Mesenchymal stem cell (in vitro differentiated cells and primary cell): Measurements from ENCODE around the gene GALNT12.
A peak's percentile ranks its signal among the peaks of the same experiment; 100 is the strongest.

Source experiments
- DNase-seq: peaks from one replicate; pipeline ENCODE4 v3.0.0-alpha.2; 2013
- H2AFZ ChIP-seq: one replicate; pipeline ENCODE4 v1.6.1; 2013; ENCODE audit warnings: low read depth, mild to moderate bottlenecking, control low read depth, inconsistent platforms, low read length, moderate library complexity
- H2AK5ac ChIP-seq: 2 replicates; pipeline ENCODE4 v1.6.1; 2013; ENCODE audit warnings: low read length, moderate library complexity, mild to moderate bottlenecking, inconsistent platforms; ENCODE audit not compliant: severe bottlenecking
- H2BK120ac ChIP-seq: one replicate; pipeline ENCODE4 v1.6.1; 2013; ENCODE audit warnings: low read depth, mild to moderate bottlenecking, inconsistent platforms, low read length, moderate library complexity
- H2BK12ac ChIP-seq, 2 experiments: one replicate each; pipeline ENCODE4 v1.6.1; 2013; ENCODE audit warnings: inconsistent platforms in 2 of 2, low read length in 2 of 2, mild to moderate bottlenecking in 2 of 2, moderate library complexity in 2 of 2, control low read depth in 1 of 2
- H2BK15ac ChIP-seq: one replicate; pipeline ENCODE4 v1.6.1; 2013; ENCODE audit warnings: mild to moderate bottlenecking, low read depth, inconsistent platforms; ENCODE audit not compliant: poor library complexity, severe bottlenecking
- H2BK5ac ChIP-seq: 2 replicates; pipeline ENCODE4 v1.6.1; 2013; ENCODE audit warnings: low read depth, mild to moderate bottlenecking, low read length, control low read depth, inconsistent platforms; ENCODE audit not compliant: poor library complexity, severe bottlenecking
- H3K14ac ChIP-seq, 2 experiments: one replicate each; pipeline ENCODE4 v1.6.1; 2013; ENCODE audit warnings: inconsistent platforms in 2 of 2, low read length in 2 of 2, control low read depth in 1 of 2, mild to moderate bottlenecking in 1 of 2, moderate library complexity in 1 of 2
- H3K18ac ChIP-seq, 2 experiments: one replicate each; pipeline ENCODE4 v1.6.1; 2013; ENCODE audit warnings: inconsistent platforms in 2 of 2, low read length in 2 of 2, control low read depth in 1 of 2, low read depth in 1 of 2, mild to moderate bottlenecking in 1 of 2
- H3K23ac ChIP-seq, 2 experiments: one replicate each; pipeline ENCODE4 v1.6.1; 2013; ENCODE audit warnings: inconsistent platforms in 2 of 2, low read length in 2 of 2, mild to moderate bottlenecking in 2 of 2, moderate library complexity in 2 of 2, control low read depth in 1 of 2
- H3K27ac ChIP-seq: 2 replicates; pipeline ENCODE4 v1.5.1; 2013; ENCODE audit warnings: mild to moderate bottlenecking, moderate library complexity, low read length, control low read depth, inconsistent platforms; ENCODE audit not compliant: poor library complexity, severe bottlenecking
- H3K27me3 ChIP-seq, 2 experiments: 2 replicates each; pipeline versions ENCODE4 v1.6.1 to v1.7.0; 2013; ENCODE audit warnings: low read length in 2 of 2, mild to moderate bottlenecking in 2 of 2, moderate library complexity in 2 of 2, control low read depth in 1 of 2, inconsistent platforms in 1 of 2; ENCODE audit not compliant: control insufficient read depth in 1 of 2, insufficient read depth in 1 of 2
- H3K36me3 ChIP-seq, 2 experiments: 2 replicates each; pipeline versions ENCODE4 v1.6.1 to v1.7.0; 2013; ENCODE audit warnings: low read length in 2 of 2, control low read depth in 1 of 2, inconsistent platforms in 1 of 2, low read depth in 1 of 2, mild to moderate bottlenecking in 1 of 2; ENCODE audit not compliant: insufficient read depth in 2 of 2, control insufficient read depth in 1 of 2
- H3K4ac ChIP-seq, 2 experiments: one replicate each; pipeline ENCODE4 v1.6.1; 2013; ENCODE audit warnings: inconsistent platforms in 2 of 2, low read length in 2 of 2, mild to moderate bottlenecking in 2 of 2, moderate library complexity in 2 of 2, control low read depth in 1 of 2, low read depth in 1 of 2
- H3K4me1 ChIP-seq: 2 replicates; pipeline ENCODE4 v1.6.1; 2013; ENCODE audit warnings: low read depth, low read length, control low read depth; ENCODE audit not compliant: control insufficient read depth, insufficient read depth
- H3K4me2 ChIP-seq: 2 replicates; pipeline ENCODE4 v1.6.1; 2013; ENCODE audit warnings: low read length, mild to moderate bottlenecking, inconsistent platforms; ENCODE audit not compliant: poor library complexity, severe bottlenecking
- H3K4me3 ChIP-seq, 2 experiments: 2 replicates each; pipeline versions ENCODE4 v1.5.1 to v1.7.0; 2013; ENCODE audit warnings: low read length in 2 of 2, mild to moderate bottlenecking in 2 of 2, control low read depth in 1 of 2, low read depth in 1 of 2; ENCODE audit not compliant: insufficient read depth in 1 of 2
- H3K79me1 ChIP-seq: replicated peaks from 2 replicates; pipeline ENCODE4 v1.6.1; 2013; ENCODE audit warnings: mild to moderate bottlenecking, control low read depth, low read length, inconsistent platforms; ENCODE audit not compliant: poor library complexity, severe bottlenecking
- H3K9ac ChIP-seq: 2 replicates; pipeline ENCODE4 v1.7.0; 2013; ENCODE audit warnings: mild to moderate bottlenecking, low read length, moderate library complexity
- H3K9me3 ChIP-seq: 2 replicates; pipeline ENCODE4 v1.7.0; 2013; ENCODE audit warnings: mild to moderate bottlenecking, low read length; ENCODE audit not compliant: control insufficient read depth
- H4K8ac ChIP-seq: one replicate; pipeline ENCODE4 v1.6.1; 2013; ENCODE audit warnings: inconsistent platforms, mild to moderate bottlenecking, low read length, moderate library complexity
- H4K91ac ChIP-seq: one replicate; pipeline ENCODE4 v1.6.1; 2013; ENCODE audit warnings: mild to moderate bottlenecking, low read length, inconsistent platforms
- WGBS: methylation state at CpG from one replicate; pipeline ENCODE4 v1.1.7; 2013; ENCODE audit warnings: mixed read lengths; 5-methylcytosine and 5-hydroxymethylcytosine counted together

The GALNT12 gene

DNA sequence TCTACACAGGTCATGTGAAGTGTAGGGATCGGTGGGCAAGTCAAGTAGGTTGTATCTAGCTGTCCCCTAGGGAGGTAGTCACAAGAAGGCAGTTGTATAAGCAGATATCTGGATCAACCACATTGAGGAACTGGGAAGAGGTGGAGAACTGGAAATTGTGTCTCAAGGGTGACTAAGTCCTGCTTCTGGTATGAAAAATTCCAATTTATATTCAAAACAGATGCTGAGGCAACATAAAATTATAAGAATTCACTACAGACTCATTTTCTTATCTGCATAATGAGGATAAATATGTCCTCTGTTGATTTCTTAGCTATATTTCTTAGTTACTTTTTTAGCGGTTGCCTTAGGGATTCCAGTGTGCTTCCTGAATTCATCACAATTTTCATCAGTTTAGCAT, 46.8 kb downstream of the GALNT12 start:
- H3K23ac ChIP-seq: no peak overlapping the region
- no peak overlapping the region for H2BK12ac ChIP-seq
- H3K14ac ChIP-seq: no peak overlapping the region
- H4K8ac ChIP-seq: no peak overlapping the region
- no peak for DNase-seq
- H3K9ac ChIP-seq: peak overlapping the region; percentile 17
- WGBS: 95% methylated on average over 2 of the region's 2 CpGs
- H3K4me3 ChIP-seq: no peak overlapping the region
- H3K79me1 ChIP-seq: no peaks in the 10 kb centered on the region
- no peak overlapping the region for H3K18ac ChIP-seq
- no peak overlapping the region for H4K91ac ChIP-seq
- no peak overlapping the region for H2AK5ac ChIP-seq
- H3K27me3 ChIP-seq: peaks cover 3 to 8% of the 10 kb centered on the region in 2 experiments
- H3K4me2 ChIP-seq: no peak overlapping the region
- no peak overlapping the region for H2AFZ ChIP-seq
- no peak overlapping the region for H2BK15ac ChIP-seq
- H3K36me3 ChIP-seq: peaks cover 0 to 4% of the 10 kb centered on the region in 2 experiments
- H3K4ac ChIP-seq: no peak overlapping the region
- H3K27ac ChIP-seq: no peak overlapping the region
- H3K4me1 ChIP-seq: no peaks in the 10 kb centered on the region
- no peak overlapping the region for H2BK5ac ChIP-seq
- H3K9me3 ChIP-seq: peaks cover 4% of the 10 kb centered on the region
- H2BK120ac ChIP-seq: no peak overlapping the region

DNA sequence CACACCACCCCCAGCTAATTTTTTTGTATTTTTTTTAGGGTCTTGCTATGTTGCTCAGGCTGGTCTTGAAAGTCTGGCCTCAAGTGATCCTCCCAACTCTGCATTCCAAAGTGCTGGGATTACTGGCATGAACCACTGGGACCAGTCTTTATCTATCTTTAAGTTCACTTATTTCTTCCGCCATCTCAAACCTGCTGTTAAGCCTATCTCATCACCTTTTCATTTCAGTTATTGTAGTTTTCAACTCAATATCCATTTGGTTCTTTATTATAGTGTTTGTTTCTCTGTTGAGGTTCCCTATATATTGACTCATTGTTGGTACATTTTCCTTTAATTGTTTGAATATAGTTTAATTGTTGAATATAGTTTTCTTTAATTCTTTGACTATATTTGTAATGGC, 48.1 kb downstream of the GALNT12 start:
- Histone ChIP-seq H3K18ac (no peak overlapping the region), H3K4me1 (no peaks in the 10 kb centered on the region), H4K91ac (no peak overlapping the region), H3K23ac (no peak overlapping the region), H3K36me3 (no peaks in the 10 kb centered on the region), H2BK12ac (no peak overlapping the region), H3K4me3 (no peak overlapping the region), H3K9ac (no peak overlapping the region), H3K4me2 (no peak overlapping the region), H2BK15ac (no peak overlapping the region), H3K79me1 (no peaks in the 10 kb centered on the region), H3K4ac (no peak overlapping the region), H2BK120ac (no peak overlapping the region), H3K14ac (no peak overlapping the region), H3K27me3 (peaks cover 3 to 15% of the 10 kb centered on the region in 2 experiments), H2BK5ac (no peak overlapping the region), H4K8ac (no peak overlapping the region), H2AK5ac (no peak overlapping the region), H2AFZ (no peak overlapping the region), H3K27ac (no peak overlapping the region), H3K9me3 (peaks cover 4% of the 10 kb centered on the region)
- WGBS: 100% methylated on average over 1 of the region's 1 CpG
- DNase-seq: no peak

DNA sequence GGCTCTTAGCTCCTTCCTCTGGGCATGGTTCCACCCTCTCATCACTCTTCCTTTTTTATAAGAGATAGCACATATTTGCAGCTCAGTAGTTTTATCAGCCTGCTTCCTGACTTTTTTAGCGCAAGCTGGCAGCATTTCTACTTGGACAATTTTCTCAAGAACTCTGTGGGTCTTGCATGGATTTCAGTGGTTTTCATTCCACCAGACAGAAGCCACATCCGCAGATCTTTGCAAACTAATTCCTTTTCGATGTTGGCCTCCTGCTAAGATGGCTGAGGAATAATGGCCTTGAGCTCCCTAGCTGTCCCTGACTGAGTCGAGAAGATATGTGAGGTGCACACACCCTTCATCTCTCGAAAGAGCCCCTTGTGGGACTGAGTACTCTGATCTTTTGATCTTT, 49.5 kb downstream of the GALNT12 start:
- Histone ChIP-seq H4K91ac (no peak overlapping the region), H2BK5ac (no peak overlapping the region), H3K4me2 (no peak overlapping the region), H3K4me3 (no peak overlapping the region), H3K4me1 (no peaks in the 10 kb centered on the region), H3K79me1 (no peaks in the 10 kb centered on the region), H3K27ac (no peak overlapping the region), H3K4ac (no peak overlapping the region), H3K9me3 (peaks cover 4% of the 10 kb centered on the region), H2BK12ac (no peak overlapping the region), H3K23ac (no peak overlapping the region), H3K36me3 (no peaks in the 10 kb centered on the region), H3K18ac (no peak overlapping the region), H3K14ac (no peak overlapping the region), H2AFZ (no peak overlapping the region), H2BK120ac (no peak overlapping the region), H2BK15ac (no peak overlapping the region), H3K9ac (no peak overlapping the region), H3K27me3 (peaks cover 3 to 15% of the 10 kb centered on the region in 2 experiments), H4K8ac (peak overlapping the region; percentile 4), H2AK5ac (no peak overlapping the region)
- DNase-seq: no peak
- 93% methylated on average over 5 of the region's 5 CpGs for WGBS

DNA sequence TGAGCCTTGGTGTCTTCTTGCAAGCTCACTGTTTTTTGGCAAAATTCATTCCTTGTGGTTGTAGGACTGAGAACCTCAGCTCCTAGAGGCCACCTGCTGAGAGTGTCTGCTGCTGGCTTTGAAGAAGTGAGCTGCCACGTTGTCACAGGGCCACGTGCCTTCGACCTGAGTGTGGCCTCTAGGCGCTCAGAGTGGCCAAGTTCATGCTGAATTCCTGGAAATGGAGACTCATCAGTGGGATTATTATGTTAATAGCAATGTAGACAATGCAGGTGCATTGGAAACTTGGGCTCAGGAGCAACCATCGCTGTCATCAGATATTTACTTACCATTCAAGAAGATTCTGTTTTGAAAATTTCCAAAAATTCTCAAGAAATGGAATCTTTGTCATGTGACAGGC, 52.5 kb downstream of the GALNT12 start:
- peaks cover 3 to 18% of the 10 kb centered on the region in 2 experiments for H3K27me3 ChIP-seq
- WGBS: 91% methylated on average over 4 of the region's 5 CpGs
- H3K4me1 ChIP-seq: no peaks in the 10 kb centered on the region
- H3K27ac ChIP-seq: no peak overlapping the region
- no peak overlapping the region for H3K14ac ChIP-seq
- H3K23ac ChIP-seq: no peak overlapping the region
- H2AFZ ChIP-seq: no peak overlapping the region
- no peaks in the 10 kb centered on the region for H3K79me1 ChIP-seq
- H3K18ac ChIP-seq: no peak overlapping the region
- no peaks in the 10 kb centered on the region for H3K36me3 ChIP-seq
- no peak for DNase-seq
- peak overlapping the region; percentile 47 to 77 for H2BK12ac ChIP-seq
- H2BK120ac ChIP-seq: no peak overlapping the region
- H2AK5ac ChIP-seq: no peak overlapping the region
- no peak overlapping the region for H3K4ac ChIP-seq
- no peak overlapping the region for H3K9ac ChIP-seq
- H2BK15ac ChIP-seq: no peak overlapping the region
- no peak overlapping the region for H2BK5ac ChIP-seq
- no peak overlapping the region for H3K4me2 ChIP-seq
- H4K8ac ChIP-seq: no peak overlapping the region
- H4K91ac ChIP-seq: no peak overlapping the region
- H3K9me3 ChIP-seq: peaks cover 4% of the 10 kb centered on the region
- no peak overlapping the region for H3K4me3 ChIP-seq
